Mammary epithelial cell (primary cell): ENCODE data around the gene CDR2.

Experiments
- EZH2 ChIP-seq: IDR thresholded peaks from 2 replicates; pipeline ENCODE4 v1.6.1; 2012; ENCODE audit warnings: low read length, inconsistent platforms, borderline replicate concordance
- TF ChIP-seq, protein P1 (sequence below), 2 donors: IDR thresholded peaks in 1 of 2; conservative IDR thresholded peaks in 1 of 2; 2 replicates each; pipeline ENCODE4 v1.5.1; 2011 to 2012; ENCODE audit warnings: inconsistent platforms in 2 of 2, low read length in 2 of 2, mild to moderate bottlenecking in 2 of 2, control low read depth in 1 of 2, low read depth in 1 of 2; ENCODE audit not compliant: insufficient read depth in 1 of 2; ENCODE audit errors: extremely low read depth in 1 of 2

DNA sequence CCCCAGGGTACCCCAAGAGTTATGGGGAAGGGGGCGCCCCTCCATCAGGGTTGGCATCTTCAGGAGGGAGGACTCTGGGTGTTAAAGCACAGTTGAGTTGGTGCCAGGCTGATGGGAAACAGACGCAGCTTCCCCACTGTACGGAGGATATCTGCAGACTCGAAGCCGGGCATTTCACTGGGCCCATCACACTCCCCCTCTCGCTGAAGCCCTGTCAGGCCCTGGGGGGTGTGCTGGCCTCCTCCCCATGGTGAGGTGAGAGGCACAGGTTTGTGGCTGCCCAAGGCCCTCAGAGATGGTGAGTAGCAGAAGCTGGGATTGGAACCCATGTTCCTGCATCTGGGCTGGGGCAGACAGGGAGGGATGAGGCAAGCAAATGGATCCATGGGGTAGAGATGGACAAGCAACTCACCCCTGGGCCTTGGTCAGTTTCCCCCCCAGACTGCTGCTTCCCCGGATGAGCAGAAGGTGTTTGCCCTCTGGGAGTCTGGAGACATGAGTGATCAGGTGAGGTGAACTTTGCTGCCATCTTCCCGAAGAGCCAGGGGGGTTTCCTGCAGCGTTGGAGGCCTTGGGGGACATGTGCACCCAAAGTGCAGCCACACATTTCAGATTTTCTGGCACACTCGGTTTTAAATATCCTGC is 46.2 kb downstream of the CDR2 start:
- TF ChIP-seq, protein P1, sequence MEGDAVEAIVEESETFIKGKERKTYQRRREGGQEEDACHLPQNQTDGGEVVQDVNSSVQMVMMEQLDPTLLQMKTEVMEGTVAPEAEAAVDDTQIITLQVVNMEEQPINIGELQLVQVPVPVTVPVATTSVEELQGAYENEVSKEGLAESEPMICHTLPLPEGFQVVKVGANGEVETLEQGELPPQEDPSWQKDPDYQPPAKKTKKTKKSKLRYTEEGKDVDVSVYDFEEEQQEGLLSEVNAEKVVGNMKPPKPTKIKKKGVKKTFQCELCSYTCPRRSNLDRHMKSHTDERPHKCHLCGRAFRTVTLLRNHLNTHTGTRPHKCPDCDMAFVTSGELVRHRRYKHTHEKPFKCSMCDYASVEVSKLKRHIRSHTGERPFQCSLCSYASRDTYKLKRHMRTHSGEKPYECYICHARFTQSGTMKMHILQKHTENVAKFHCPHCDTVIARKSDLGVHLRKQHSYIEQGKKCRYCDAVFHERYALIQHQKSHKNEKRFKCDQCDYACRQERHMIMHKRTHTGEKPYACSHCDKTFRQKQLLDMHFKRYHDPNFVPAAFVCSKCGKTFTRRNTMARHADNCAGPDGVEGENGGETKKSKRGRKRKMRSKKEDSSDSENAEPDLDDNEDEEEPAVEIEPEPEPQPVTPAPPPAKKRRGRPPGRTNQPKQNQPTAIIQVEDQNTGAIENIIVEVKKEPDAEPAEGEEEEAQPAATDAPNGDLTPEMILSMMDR (conservative IDR thresholded peaks at IDR 0.05 in 1 of 2, IDR thresholded peaks at IDR 0.05 in 1 of 2; ENCODE audit: extremely low read depth in 1 of 2, insufficient read depth in 1 of 2, low read depth in 1 of 2, low read length in 2 of 2) = no peak
- no peak for TF ChIP-seq EZH2
